SK-N-SH (cell line): Measurements from ENCODE around the gene PHACTR4. TPM values are rescaled to one million over a fixed set of nuclear protein-coding genes. Genes with fewer than 3 reads are reported as not detected.

ENCODE experiments used
- CTCF ChIA-PET: fragments of 300-600, 350-600 bp; formaldehyde crosslinking; extraction: SDS; loops from one replicate; lab custom pipeline; 2021; lab: Yijun Ruan, JAX
- POLR2A ChIA-PET: fragments of 350-600 bp; sonication (Branson Sonifier 250); formaldehyde crosslinking; extraction: SDS; loops from one replicate; lab custom pipeline; 2020; ENCODE audit warnings: antibody characterized with exemption, inconsistent platforms; lab: Yijun Ruan, JAX
- DNase-seq: peaks from one replicate; pipeline ENCODE4 v3.0.0; 2012
- H2AFZ ChIP-seq: fragments of 200-600 bp; sonication (generic); 2 replicates; pipeline ENCODE4 v1.8.1; 2016; ENCODE audit warnings: antibody characterized with exemption, mild to moderate bottlenecking, low read depth
- H3F3A ChIP-seq: fragments of 200-600 bp; sonication (generic); replicated peaks from 2 replicates; pipeline ENCODE3; 2016; ENCODE audit warnings: antibody characterized with exemption, mild to moderate bottlenecking; ENCODE audit not compliant: insufficient read depth
- H3K27ac ChIP-seq, 2 experiments: fragments of 200-500 bp in 1 of 2; fragments of 200-600 bp in 1 of 2; sonication (Bioruptor generic) in 1 of 2; sonication (generic), shearing (Covaris generic) in 1 of 2; 2 replicates each; pipeline versions ENCODE4 v1.5.1 to v1.6.1; 2014 to 2016; ENCODE audit warnings: low read depth in 2 of 2, inconsistent platforms in 1 of 2, low read length in 1 of 2, mild to moderate bottlenecking in 1 of 2, mixed read lengths in 1 of 2
- H3K27me3 ChIP-seq: fragments of 200-600 bp; sonication (generic), shearing (Covaris generic); 2 replicates; pipeline ENCODE4 v1.6.1; 2016; ENCODE audit warnings: mixed run types; ENCODE audit not compliant: insufficient read depth
- H3K36me3 ChIP-seq, 2 experiments: fragments of 200-500 bp in 1 of 2; fragments of 200-600 bp in 1 of 2; sonication (Bioruptor generic) in 1 of 2; sonication (generic) in 1 of 2; replicated peaks in 1 of 2; 2 replicates each; pipeline versions ENCODE3 to v1.5.1; 2014 to 2016; ENCODE audit warnings: low read length in 1 of 2, mild to moderate bottlenecking in 1 of 2; ENCODE audit not compliant: insufficient read depth in 2 of 2, control insufficient read depth in 1 of 2
- H3K4me1 ChIP-seq, 2 experiments: fragments of 200-500 bp in 1 of 2; fragments of 200-600 bp in 1 of 2; sonication (Bioruptor generic) in 1 of 2; sonication (generic), shearing (Covaris generic) in 1 of 2; 2 replicates each; pipeline versions ENCODE4 v1.5.1 to v1.6.1; 2014 to 2016; ENCODE audit warnings: low read depth in 1 of 2, low read length in 1 of 2, mixed run types in 1 of 2; ENCODE audit not compliant: insufficient read depth in 2 of 2, control insufficient read depth in 1 of 2
- H3K4me2 ChIP-seq: fragments of 200-600 bp; sonication (generic), shearing (Covaris generic); 2 replicates; pipeline ENCODE4 v1.6.1; 2017; ENCODE audit warnings: mixed run types
- H3K4me3 ChIP-seq, 2 experiments: fragments of 200-500 bp in 1 of 2; fragments of 200-600 bp in 1 of 2; sonication (Bioruptor generic) in 1 of 2; sonication (generic), shearing (Covaris generic) in 1 of 2; 2 replicates each; pipeline versions ENCODE4 v1.5.1 to v1.8.1; 2014 to 2016; ENCODE audit warnings: low read depth in 2 of 2, inconsistent platforms in 1 of 2, low read length in 1 of 2, mild to moderate bottlenecking in 1 of 2, mixed read lengths in 1 of 2, moderate library complexity in 1 of 2
- H3K79me2 ChIP-seq: fragments of 200-600 bp; sonication (generic); 2 replicates; pipeline ENCODE4 v1.8.1; 2017; ENCODE audit warnings: mild to moderate bottlenecking; ENCODE audit not compliant: insufficient read depth
- H3K9ac ChIP-seq: fragments of 200-600 bp; sonication (generic); 2 replicates; pipeline ENCODE4 v1.6.1; 2017; ENCODE audit warnings: mixed run types
- H3K9me2 ChIP-seq: fragments of 200-600 bp; sonication (generic); 2 replicates; pipeline ENCODE4 v1.6.1; 2017; ENCODE audit warnings: mixed run types
- H3K9me3 ChIP-seq: fragments of 200-600 bp; sonication (generic); 2 replicates; pipeline ENCODE4 v1.6.1; 2017; ENCODE audit warnings: mixed run types, mild to moderate bottlenecking, moderate library complexity
- H4K20me1 ChIP-seq: fragments of 200-600 bp; sonication (generic); 2 replicates; pipeline ENCODE4 v1.6.1; 2017; ENCODE audit warnings: mild to moderate bottlenecking, mixed run types; ENCODE audit not compliant: insufficient read depth
- ELF1 ChIP-seq: IDR thresholded peaks from 2 replicates; pipeline ENCODE4 v1.4.0; 2012
- EP300 ChIP-seq, 2 experiments: IDR thresholded peaks; 2 replicates each; pipeline versions ENCODE4 v1.4.0 to v1.6.1; 2012; ENCODE audit warnings: borderline replicate concordance in 1 of 2, low read depth in 1 of 2, low read length in 1 of 2
- EZH2phosphoT487 ChIP-seq: fragments of 200-600 bp; sonication (generic); IDR thresholded peaks from 2 replicates; pipeline ENCODE4 v1.6.1; 2017; ENCODE audit warnings: low read depth, mixed run types, mild to moderate bottlenecking, antibody characterized with exemption, moderate library complexity, borderline replicate concordance
- FOXJ3 ChIP-seq: sonication (generic); formaldehyde crosslinking; IDR thresholded peaks from 2 replicates; pipeline ENCODE4 v1.5.1; 2020; ENCODE audit warnings: mild to moderate bottlenecking, missing genetic modification reagents
- GATA2 ChIP-seq: sonication (generic); formaldehyde crosslinking; IDR thresholded peaks from 2 replicates; pipeline ENCODE4 v1.5.0; 2020; ENCODE audit warnings: mild to moderate bottlenecking, missing genetic modification reagents
- RCOR1 ChIP-seq: fragments of 150-350 bp; IDR thresholded peaks from 2 replicates; pipeline ENCODE4 v1.6.1; 2017; ENCODE audit warnings: antibody characterized with exemption, low read length
- SMC3 ChIP-seq: IDR thresholded peaks from 2 replicates; pipeline ENCODE4 v1.6.1; 2012; ENCODE audit warnings: low read depth, low read length, improper control_type of control experiment
- TAF1 ChIP-seq: IDR thresholded peaks from 2 replicates; pipeline ENCODE4 v1.6.1; 2012; ENCODE audit warnings: low read depth, mild to moderate bottlenecking, low read length, moderate library complexity, borderline replicate concordance
- TCF12 ChIP-seq: IDR thresholded peaks from 2 replicates; pipeline ENCODE4 v1.4.0; 2012
- WGBS: methylation state at CpG from one replicate; pipeline ENCODE4 v1.1.6; 2017; ENCODE audit warnings: low lambda C conversion rate; 5-methylcytosine and 5-hydroxymethylcytosine counted together
- polyA plus RNA-seq, 3 experiments: library from polyadenylated mRNA; depleted of rRNA; stranded (reverse); fragments of >200 nt; gene quantifications; 2 replicates each; pipeline ENCODE4 v1.2.3, GENCODE V29; 2012
- TF ChIP-seq, protein P1 (sequence below): IDR thresholded peaks from 2 replicates; pipeline ENCODE4 v1.4.0; 2012; ENCODE audit warnings: low read depth, borderline replicate concordance
- TF ChIP-seq, protein P2 (sequence below): IDR thresholded peaks from 2 replicates; pipeline ENCODE4 v1.6.1; 2012; ENCODE audit warnings: mild to moderate bottlenecking, low read depth, low read length, moderate library complexity
- TF ChIP-seq, protein P3 (sequence below): fragments of 200-600 bp; sonication (generic); IDR thresholded peaks from 2 replicates; pipeline ENCODE4 v1.6.1; 2017; ENCODE audit warnings: antibody characterized with exemption, mild to moderate bottlenecking, moderate library complexity
- TF ChIP-seq, protein P4 (sequence below): IDR thresholded peaks from 2 replicates; pipeline ENCODE4 v1.4.0; 2012; ENCODE audit warnings: low read depth, borderline replicate concordance

Gene PHACTR4
- polyA plus RNA-seq, 1 of the 3 experiments (the other 2 are of a cell fraction): 9.8 TPM

DNA sequence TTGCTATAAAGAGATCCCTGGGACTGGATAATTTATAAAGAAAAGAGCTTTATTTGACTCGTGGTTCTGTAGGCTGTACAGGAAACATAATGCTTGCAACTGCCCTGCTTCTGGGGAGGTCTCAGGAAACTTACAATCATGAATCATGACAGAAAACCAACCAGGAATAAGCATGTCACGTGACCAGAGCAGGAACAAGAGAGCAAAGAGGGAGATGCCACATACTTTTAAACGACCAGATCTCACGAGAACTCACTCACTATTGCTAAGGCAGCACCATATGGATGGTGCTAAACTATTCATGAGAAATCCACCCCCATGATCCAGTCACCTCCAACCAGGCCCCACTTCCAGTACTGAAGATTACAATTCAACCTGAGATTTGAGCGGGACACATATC lies 86.5 kb downstream of the PHACTR4 start:
- Histone ChIP-seq H2AFZ (0 out of 2 replicates have a peak overlapping the region, but pooled peaks have one; percentile 24), H3K4me1 (peaks cover 3 to 24% of the 10 kb centered on the region in 2 experiments), H4K20me1 (no peaks in the 10 kb centered on the region), H3K9me3 (no peaks in the 10 kb centered on the region), H3K27me3 (no peaks in the 10 kb centered on the region), H3K4me3 (no peak overlapping the region), H3K79me2 (peaks cover 56% of the 10 kb centered on the region), H3K27ac (peak overlapping the region in 1 of 2 experiments; percentile 71; a peak in 2 of 4 replicates), H3K36me3 (peaks cover 0 to 5% of the 10 kb centered on the region in 2 experiments), H3K9ac (peak overlapping the region; percentile 11; the same call in 1 of the 2 replicates)
- CTCF ChIA-PET: interaction anchor here (1.2 to 1.9 kb wide), 2 partner anchors 25 to 208 kb away, joined by 3 to 5 read pairs; no protein-coding TSS in a partner anchor
- POLR2A ChIA-PET: interaction anchor here (0.6 kb wide), 2 partner anchors 52 to 125 kb away, joined by 3 to 5 read pairs; no protein-coding TSS in a partner anchor
- TF ChIP-seq, protein P1, sequence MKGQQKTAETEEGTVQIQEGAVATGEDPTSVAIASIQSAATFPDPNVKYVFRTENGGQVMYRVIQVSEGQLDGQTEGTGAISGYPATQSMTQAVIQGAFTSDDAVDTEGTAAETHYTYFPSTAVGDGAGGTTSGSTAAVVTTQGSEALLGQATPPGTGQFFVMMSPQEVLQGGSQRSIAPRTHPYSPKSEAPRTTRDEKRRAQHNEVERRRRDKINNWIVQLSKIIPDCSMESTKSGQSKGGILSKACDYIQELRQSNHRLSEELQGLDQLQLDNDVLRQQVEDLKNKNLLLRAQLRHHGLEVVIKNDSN: peak; percentile 86
- TF ChIP-seq EZH2phosphoT487 (no peak), RCOR1 (no peak), TCF12 (peak; percentile 20; the same call in 1 of the 2 replicates)
- TF ChIP-seq, all 33 proteins: peak for 2
- WGBS: 48% methylated on average over 5 of the region's 5 CpGs
- peak overlapping the region; percentile 42; the same call in 1 of the 2 replicates for H3K4me2 ChIP-seq
- no peaks in the 10 kb centered on the region for H3K9me2 ChIP-seq
- H3F3A ChIP-seq: peaks cover 31% of the 10 kb centered on the region
- DNase-seq: no peak

DNA sequence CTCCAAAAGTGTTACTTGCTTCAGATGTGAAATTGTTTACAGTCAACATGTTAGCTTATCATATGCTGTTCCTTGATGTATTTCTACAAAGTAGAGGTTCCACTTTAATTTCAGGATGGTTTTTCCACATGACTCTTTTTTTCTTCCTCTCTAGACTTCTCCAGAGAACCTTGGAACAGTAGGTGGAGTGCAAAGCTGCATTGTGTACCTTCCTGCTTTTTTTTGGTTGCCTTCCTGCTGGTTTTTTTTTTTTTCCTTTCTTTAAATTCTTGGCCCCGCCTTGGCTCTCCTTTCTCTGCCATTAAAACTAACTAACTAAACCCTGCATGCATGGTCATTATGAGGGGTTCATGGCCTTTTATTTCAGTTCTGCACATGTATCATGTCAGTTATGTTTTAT lies 88.1 kb downstream of the PHACTR4 start:
- Histone ChIP-seq H3K4me3 (no peak overlapping the region), H3F3A (peaks cover 31% of the 10 kb centered on the region), H3K79me2 (peaks cover 44% of the 10 kb centered on the region), H3K4me1 (peaks cover 3 to 24% of the 10 kb centered on the region in 2 experiments), H3K9me3 (no peaks in the 10 kb centered on the region), H3K36me3 (peaks cover 0 to 11% of the 10 kb centered on the region in 2 experiments), H3K9me2 (no peaks in the 10 kb centered on the region), H3K27me3 (no peaks in the 10 kb centered on the region), H3K4me2 (no peak overlapping the region), H3K27ac (no peak overlapping the region), H4K20me1 (no peaks in the 10 kb centered on the region), H3K9ac (no peak overlapping the region), H2AFZ (no peak overlapping the region)
- POLR2A ChIA-PET: no interaction called here
- CTCF ChIA-PET: interaction anchor here (0.6 to 1.9 kb wide), 2 partner anchors 8 to 27 kb away, joined by 3 to 5 read pairs; no protein-coding TSS in a partner anchor
- TF ChIP-seq, protein P2, sequence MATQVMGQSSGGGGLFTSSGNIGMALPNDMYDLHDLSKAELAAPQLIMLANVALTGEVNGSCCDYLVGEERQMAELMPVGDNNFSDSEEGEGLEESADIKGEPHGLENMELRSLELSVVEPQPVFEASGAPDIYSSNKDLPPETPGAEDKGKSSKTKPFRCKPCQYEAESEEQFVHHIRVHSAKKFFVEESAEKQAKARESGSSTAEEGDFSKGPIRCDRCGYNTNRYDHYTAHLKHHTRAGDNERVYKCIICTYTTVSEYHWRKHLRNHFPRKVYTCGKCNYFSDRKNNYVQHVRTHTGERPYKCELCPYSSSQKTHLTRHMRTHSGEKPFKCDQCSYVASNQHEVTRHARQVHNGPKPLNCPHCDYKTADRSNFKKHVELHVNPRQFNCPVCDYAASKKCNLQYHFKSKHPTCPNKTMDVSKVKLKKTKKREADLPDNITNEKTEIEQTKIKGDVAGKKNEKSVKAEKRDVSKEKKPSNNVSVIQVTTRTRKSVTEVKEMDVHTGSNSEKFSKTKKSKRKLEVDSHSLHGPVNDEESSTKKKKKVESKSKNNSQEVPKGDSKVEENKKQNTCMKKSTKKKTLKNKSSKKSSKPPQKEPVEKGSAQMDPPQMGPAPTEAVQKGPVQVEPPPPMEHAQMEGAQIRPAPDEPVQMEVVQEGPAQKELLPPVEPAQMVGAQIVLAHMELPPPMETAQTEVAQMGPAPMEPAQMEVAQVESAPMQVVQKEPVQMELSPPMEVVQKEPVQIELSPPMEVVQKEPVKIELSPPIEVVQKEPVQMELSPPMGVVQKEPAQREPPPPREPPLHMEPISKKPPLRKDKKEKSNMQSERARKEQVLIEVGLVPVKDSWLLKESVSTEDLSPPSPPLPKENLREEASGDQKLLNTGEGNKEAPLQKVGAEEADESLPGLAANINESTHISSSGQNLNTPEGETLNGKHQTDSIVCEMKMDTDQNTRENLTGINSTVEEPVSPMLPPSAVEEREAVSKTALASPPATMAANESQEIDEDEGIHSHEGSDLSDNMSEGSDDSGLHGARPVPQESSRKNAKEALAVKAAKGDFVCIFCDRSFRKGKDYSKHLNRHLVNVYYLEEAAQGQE: no peak
- no peak for TF ChIP-seq SMC3
- TF ChIP-seq, protein P3, sequence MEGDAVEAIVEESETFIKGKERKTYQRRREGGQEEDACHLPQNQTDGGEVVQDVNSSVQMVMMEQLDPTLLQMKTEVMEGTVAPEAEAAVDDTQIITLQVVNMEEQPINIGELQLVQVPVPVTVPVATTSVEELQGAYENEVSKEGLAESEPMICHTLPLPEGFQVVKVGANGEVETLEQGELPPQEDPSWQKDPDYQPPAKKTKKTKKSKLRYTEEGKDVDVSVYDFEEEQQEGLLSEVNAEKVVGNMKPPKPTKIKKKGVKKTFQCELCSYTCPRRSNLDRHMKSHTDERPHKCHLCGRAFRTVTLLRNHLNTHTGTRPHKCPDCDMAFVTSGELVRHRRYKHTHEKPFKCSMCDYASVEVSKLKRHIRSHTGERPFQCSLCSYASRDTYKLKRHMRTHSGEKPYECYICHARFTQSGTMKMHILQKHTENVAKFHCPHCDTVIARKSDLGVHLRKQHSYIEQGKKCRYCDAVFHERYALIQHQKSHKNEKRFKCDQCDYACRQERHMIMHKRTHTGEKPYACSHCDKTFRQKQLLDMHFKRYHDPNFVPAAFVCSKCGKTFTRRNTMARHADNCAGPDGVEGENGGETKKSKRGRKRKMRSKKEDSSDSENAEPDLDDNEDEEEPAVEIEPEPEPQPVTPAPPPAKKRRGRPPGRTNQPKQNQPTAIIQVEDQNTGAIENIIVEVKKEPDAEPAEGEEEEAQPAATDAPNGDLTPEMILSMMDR: no peak
- TF ChIP-seq FOXJ3 (CRISPR knock-in tag): no peak
- no peak for TF ChIP-seq GATA2 (CRISPR knock-in tag)
- TF ChIP-seq, protein P4, sequence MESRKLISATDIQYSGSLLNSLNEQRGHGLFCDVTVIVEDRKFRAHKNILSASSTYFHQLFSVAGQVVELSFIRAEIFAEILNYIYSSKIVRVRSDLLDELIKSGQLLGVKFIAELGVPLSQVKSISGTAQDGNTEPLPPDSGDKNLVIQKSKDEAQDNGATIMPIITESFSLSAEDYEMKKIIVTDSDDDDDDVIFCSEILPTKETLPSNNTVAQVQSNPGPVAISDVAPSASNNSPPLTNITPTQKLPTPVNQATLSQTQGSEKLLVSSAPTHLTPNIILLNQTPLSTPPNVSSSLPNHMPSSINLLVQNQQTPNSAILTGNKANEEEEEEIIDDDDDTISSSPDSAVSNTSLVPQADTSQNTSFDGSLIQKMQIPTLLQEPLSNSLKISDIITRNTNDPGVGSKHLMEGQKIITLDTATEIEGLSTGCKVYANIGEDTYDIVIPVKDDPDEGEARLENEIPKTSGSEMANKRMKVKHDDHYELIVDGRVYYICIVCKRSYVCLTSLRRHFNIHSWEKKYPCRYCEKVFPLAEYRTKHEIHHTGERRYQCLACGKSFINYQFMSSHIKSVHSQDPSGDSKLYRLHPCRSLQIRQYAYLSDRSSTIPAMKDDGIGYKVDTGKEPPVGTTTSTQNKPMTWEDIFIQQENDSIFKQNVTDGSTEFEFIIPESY: no peak
- no peak for TF ChIP-seq EP300 (IDR thresholded peaks at IDR 0.05; ENCODE audit: borderline replicate concordance in 1 of 2, low read depth in 1 of 2, low read length in 1 of 2)
- TF ChIP-seq TAF1: no peak
- no peak for TF ChIP-seq ELF1
- WGBS: 91% methylated on average over 1 of the region's 1 CpG
- no peak for DNase-seq
